Endothelial cell of umbilical vein (primary cell): ENCODE data around the gene ZSCAN1. TPM values are rescaled to one million over a fixed set of nuclear protein-coding genes. Genes with fewer than 3 reads are reported as not detected.

Source experiments
- BruUV-seq: library from RNA; stranded (reverse); fragments of 400-500 nt; replicated peaks from 2 replicates; lab custom pipeline; 2021; lab: Mats Ljungman, UMichigan
- CTCF ChIA-PET: fragments of 300-600, 350-600 bp; sonication (Branson Sonifier 250); formaldehyde crosslinking; loops from one replicate; lab custom pipeline; 2021; ENCODE audit warnings: antibody characterized with exemption, inconsistent platforms; lab: Charles Lee
- POLR2A ChIA-PET: fragments of 300-600, 350-600 bp; sonication (Branson Sonifier 250); formaldehyde crosslinking; loops from one replicate; lab custom pipeline; 2021; ENCODE audit warnings: antibody characterized with exemption, inconsistent platforms; lab: Charles Lee
- DNase-seq: peaks from one replicate; pipeline ENCODE4 v3.0.0-alpha.2; 2011; ENCODE audit warnings: low read depth, low spot score
- FAIRE-seq: peaks from 2 replicates; lab custom pipeline; 2011; peaks lifted over from hg19 to GRCh38; lab: Jason Lieb, UNC
- H2AFZ ChIP-seq: 2 replicates; pipeline ENCODE4 v1.6.0; 2012; ENCODE audit warnings: low read depth, low read length, control low read depth, inconsistent platforms
- H3K27ac ChIP-seq: 2 replicates; pipeline ENCODE4 v1.5.1; 2011; ENCODE audit warnings: low read depth, mild to moderate bottlenecking, control low read depth, low read length, moderate library complexity; ENCODE audit not compliant: insufficient read depth
- H3K27me3 ChIP-seq, 2 experiments: 2 replicates each; pipeline versions ENCODE4 v1.6.0 to v1.6.1; 2011; ENCODE audit warnings: low read length in 2 of 2, mixed read lengths in 1 of 2; ENCODE audit not compliant: control insufficient read depth in 2 of 2, insufficient read depth in 2 of 2
- H3K36me3 ChIP-seq, 2 experiments: 2 replicates in 1 of 2; 3 replicates in 1 of 2; pipeline ENCODE4 v1.5.1; 2011; ENCODE audit warnings: low read length in 2 of 2, mild to moderate bottlenecking in 1 of 2, moderate library complexity in 1 of 2; ENCODE audit not compliant: control insufficient read depth in 2 of 2, insufficient read depth in 2 of 2; ENCODE audit errors: extremely low read depth in 1 of 2
- H3K4me1 ChIP-seq: 3 replicates; pipeline ENCODE4 v1.5.1; 2011; ENCODE audit warnings: mild to moderate bottlenecking, low read length; ENCODE audit not compliant: control insufficient read depth, insufficient read depth; ENCODE audit errors: extremely low read depth
- H3K4me2 ChIP-seq: 2 replicates; pipeline ENCODE4 v1.6.1; 2011; ENCODE audit warnings: low read length, control low read depth, mixed read lengths; ENCODE audit not compliant: insufficient read depth
- H3K4me3 ChIP-seq, 3 experiments: fragments of 200-600 bp in 1 of 3; sonication (generic), shearing (Covaris generic) in 1 of 3; replicated peaks in 1 of 3; 2 replicates each; pipeline ENCODE4 v1.5.1; 2011 to 2016; ENCODE audit warnings: control low read depth in 3 of 3, low read length in 3 of 3, mild to moderate bottlenecking in 2 of 3, inconsistent platforms in 1 of 3, low read depth in 1 of 3, moderate library complexity in 1 of 3; ENCODE audit not compliant: insufficient read depth in 1 of 3
- H3K79me2 ChIP-seq: 2 replicates; pipeline ENCODE4 v1.6.0; 2012; ENCODE audit warnings: low read length, inconsistent platforms; ENCODE audit not compliant: control insufficient read depth, insufficient read depth
- H3K9ac ChIP-seq: replicated peaks from 2 replicates; pipeline ENCODE3; 2011; ENCODE audit warnings: low read length, control low read depth; ENCODE audit not compliant: insufficient read depth; ENCODE audit errors: extremely low read depth
- H3K9me1 ChIP-seq: replicated peaks from 3 replicates; pipeline ENCODE4 v1.6.0; 2011; ENCODE audit warnings: mild to moderate bottlenecking, low read length; ENCODE audit not compliant: control insufficient read depth, insufficient read depth; ENCODE audit errors: extremely low read depth
- H3K9me3 ChIP-seq: replicated peaks from 2 replicates; pipeline ENCODE4 v1.5.1; 2012; ENCODE audit warnings: low read length, inconsistent platforms; ENCODE audit not compliant: control insufficient read depth, insufficient read depth
- H4K20me1 ChIP-seq: replicated peaks from 2 replicates; pipeline ENCODE3; 2011; ENCODE audit warnings: mild to moderate bottlenecking, low read length; ENCODE audit not compliant: control insufficient read depth, insufficient read depth; ENCODE audit errors: extremely low read depth
- CTCF ChIP-seq, 2 donors: IDR thresholded peaks; 1 replicate in 1 of 2; 2 replicates in 1 of 2; pipeline ENCODE4 v1.5.1; 2011; ENCODE audit warnings: low read length in 2 of 2, mild to moderate bottlenecking in 2 of 2, moderate library complexity in 2 of 2, control low read depth in 1 of 2, inconsistent platforms in 1 of 2, low read depth in 1 of 2; ENCODE audit not compliant: insufficient read depth in 1 of 2; ENCODE audit errors: extremely low read depth in 1 of 2
- EZH2 ChIP-seq: IDR thresholded peaks from 2 replicates; pipeline ENCODE4 v1.6.1; 2012; ENCODE audit warnings: borderline replicate concordance, low read depth, mild to moderate bottlenecking, moderate library complexity, low read length, inconsistent platforms; ENCODE audit not compliant: severe bottlenecking
- FOS ChIP-seq: IDR thresholded peaks from 2 replicates; pipeline ENCODE4 v1.6.1; 2011; ENCODE audit warnings: mild to moderate bottlenecking, low read length, moderate library complexity, borderline replicate concordance; ENCODE audit not compliant: insufficient read depth
- GATA2 ChIP-seq: IDR thresholded peaks from 2 replicates; pipeline ENCODE4 v1.7.0; 2011; ENCODE audit warnings: low read depth, mild to moderate bottlenecking, moderate library complexity, mixed read lengths, low read length; ENCODE audit not compliant: insufficient read length, insufficient read depth
- JUN ChIP-seq: IDR thresholded peaks from 2 replicates; pipeline ENCODE4 v1.6.1; 2011; ENCODE audit warnings: borderline replicate concordance, low read depth; ENCODE audit not compliant: insufficient read length, insufficient read depth
- MYC ChIP-seq: IDR thresholded peaks from one replicate; pipeline ENCODE4 v1.6.1; 2011; ENCODE audit warnings: mild to moderate bottlenecking, low read depth, low read length
- POLR2A ChIP-seq: IDR thresholded peaks from 2 replicates; pipeline ENCODE4 v1.6.1; 2012; ENCODE audit warnings: low read depth, mild to moderate bottlenecking, control low read depth, low read length
- POLR2AphosphoS5 ChIP-seq: IDR thresholded peaks from 2 replicates; pipeline ENCODE4 v1.6.1; 2012; ENCODE audit warnings: low read depth, mild to moderate bottlenecking, control low read depth, low read length, moderate library complexity; ENCODE audit not compliant: insufficient read depth
- dilution Hi-C: fragments of 300-500 bp; cut with MboI; formaldehyde crosslinking; loops from one replicate; pipeline ENCODE4 v1.15.0; 2019; ENCODE audit warnings: low sequenced_read_pairs; ENCODE audit not compliant: extremely low pct_ligation_motif_present
- intact Hi-C: fragments of 100-400 bp; cut with micrococcal nuclease; formaldehyde crosslinking; loops from one replicate; pipeline ENCODE4 v1.10.0; 2022
- polyA plus RNA-seq, 4 experiments: library from polyadenylated mRNA; depleted of rRNA in 3 of 4; stranded (reverse) in 3 of 4; unstranded in 1 of 4; fragments of >200 nt; gene quantifications; 2 replicates each; pipeline versions ENCODE4 v1.2.1 to v1.2.3, GENCODE V29; 2011 to 2012; ENCODE audit warnings: missing spikeins in 1 of 4
- total RNA-seq: library from RNA; stranded (reverse); gene quantifications from 2 replicates; pipeline ENCODE4 v1.2.3, GENCODE V29; 2021
- TF ChIP-seq, protein P1 (sequence below): IDR thresholded peaks from 2 replicates; pipeline ENCODE4 v1.6.1; 2011; ENCODE audit not compliant: insufficient read depth, insufficient read length

Gene ZSCAN1
- total and polyA plus RNA-seq, 2 donors (not counting 3 experiments of a cell fraction or from before 2014, with no cell fraction given) = 0.10 TPM; not detected in 1

- dilution Hi-C loops = no loop called here
- no TSS peak for BruUV-seq
These were observed 54.8 kb downstream of the ZSCAN1 start for GRCh38 chr19:58088521-58089052.

GRCh38 chr19:58089846-58090245 lies 56.0 kb downstream of the ZSCAN1 start:
- H3K79me2 ChIP-seq = no peaks in the 10 kb centered on the region
- DNase-seq (no peak), FAIRE-seq (no peak)
- H3K27ac ChIP-seq = no peak overlapping the region
- H3K4me1 ChIP-seq = no peaks in the 10 kb centered on the region
- H3K9ac ChIP-seq = no peak overlapping the region
- CTCF ChIA-PET = no interaction called here
- H3K4me2 ChIP-seq = no peak overlapping the region
- dilution Hi-C loops = no loop called here
- H3K9me1 ChIP-seq = no peaks in the 10 kb centered on the region
- no peaks in the 10 kb centered on the region for H3K9me3 ChIP-seq
- intact Hi-C loops = loop anchor here (10.0 kb wide), 1 partner anchor 65 kb away; the partner anchor contains the start of gene ZNF329
- no peaks in the 10 kb centered on the region for H3K36me3 ChIP-seq
- no peak overlapping the region for H2AFZ ChIP-seq
- no TSS peak for BruUV-seq
- H3K27me3 ChIP-seq = no peaks in the 10 kb centered on the region
- TF ChIP-seq, protein P1, sequence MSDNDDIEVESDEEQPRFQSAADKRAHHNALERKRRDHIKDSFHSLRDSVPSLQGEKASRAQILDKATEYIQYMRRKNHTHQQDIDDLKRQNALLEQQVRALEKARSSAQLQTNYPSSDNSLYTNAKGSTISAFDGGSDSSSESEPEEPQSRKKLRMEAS = no peak
- TF ChIP-seq JUN (no peak), EZH2 (no peak), POLR2AphosphoS5 (no peak), GATA2 (no peak), FOS (no peak), CTCF (IDR thresholded peaks at IDR 0.05; ENCODE audit: extremely low read depth in 1 of 2, insufficient read depth in 1 of 2, low read depth in 1 of 2, low read length in 2 of 2) (no peak), MYC (no peak), POLR2A (no peak)
- no peaks in the 10 kb centered on the region for H4K20me1 ChIP-seq
- POLR2A ChIA-PET = no interaction called here
- no peak overlapping the region for H3K4me3 ChIP-seq

More at GRCh38 chr19:58088521-58089052, 54.8 kb downstream of the ZSCAN1 start:
- H3K4me1 ChIP-seq = no peaks in the 10 kb centered on the region
- intact Hi-C loops = no loop called here
- H3K79me2 ChIP-seq = no peaks in the 10 kb centered on the region
- H3K9me1 ChIP-seq = no peaks in the 10 kb centered on the region
- no peak for TF ChIP-seq MYC
- no peak overlapping the region for H3K9ac ChIP-seq
- no peaks in the 10 kb centered on the region for H3K36me3 ChIP-seq
- DNase-seq (no peak), FAIRE-seq (no peak)
- H3K9me3 ChIP-seq = no peaks in the 10 kb centered on the region
- no peak overlapping the region for H3K27ac ChIP-seq
- CTCF ChIA-PET = no interaction called here
- POLR2A ChIA-PET = no interaction called here
- no peak overlapping the region for H3K4me2 ChIP-seq
- H3K27me3 ChIP-seq = no peaks in the 10 kb centered on the region
- no peak overlapping the region for H3K4me3 ChIP-seq
- no peaks in the 10 kb centered on the region for H4K20me1 ChIP-seq
- H2AFZ ChIP-seq = no peak overlapping the region
